Mucosa of descending colon (tissue), 3 donors: ENCODE results near the gene NFIA. TPM values are rescaled to one million over a fixed set of nuclear protein-coding genes. Genes with fewer than 3 reads are reported as not detected.

ENCODE experiments used
- ATAC-seq: fragments of 200-7000 bp; cut with Tn5 transposase; one replicate; pipeline ENCODE4 v1.9.1; 2020; ENCODE audit warnings: mild to moderate bottlenecking, moderate library complexity
- DNase-seq, 3 donors: peaks; one replicate each; pipeline ENCODE4 v3.0.0-alpha.2; 2020
- H3K36me3 ChIP-seq: fragments of 200-600 bp; one replicate; pipeline ENCODE4 v1.8.0; 2021; ENCODE audit warnings: low read depth, mild to moderate bottlenecking
- H3K4me1 ChIP-seq: fragments of 200-600 bp; one replicate; pipeline ENCODE4 v1.8.0; 2021; ENCODE audit warnings: low read depth, mild to moderate bottlenecking
- H3K4me3 ChIP-seq: fragments of 200-600 bp; one replicate; pipeline ENCODE4 v1.8.0; 2021; ENCODE audit warnings: mild to moderate bottlenecking
- H3K9me3 ChIP-seq: fragments of 200-600 bp; one replicate; pipeline ENCODE4 v1.8.0; 2021; ENCODE audit warnings: mild to moderate bottlenecking
- CTCF ChIP-seq: fragments of 200-600 bp; IDR thresholded peaks from one replicate; pipeline ENCODE4 v1.8.0; 2022; ENCODE audit warnings: antibody characterized with exemption, mild to moderate bottlenecking
- intact Hi-C, 2 donors: fragments of 100-400 bp; cut with DNase I in 1 of 2; cut with micrococcal nuclease in 1 of 2; formaldehyde crosslinking; loops; one replicate each; pipeline versions ENCODE4 v1.11.0 to v1.11.1; 2022; cut with DNase I, micrococcal nuclease
- total RNA-seq, 3 donors: library from RNA; stranded (reverse); fragmentation: NEBNext Ultra II Directional in 2 of 3; extraction: Animal tissue kit (Norgen Biotek cat#: 25700) in 2 of 3; gene quantifications; one replicate each; pipeline versions ENCODE4 v1.2.1 to v1.2.4, GENCODE V29; 2021 to 2023
- donor health status: DM: no; HTN: no; CAD: no; lungs with moderate emphysema.
- donor health status: DM: no; HTN: no; CAD: no.
- donor health status: DM: no; HTN: yes; CAD: no.

NFIA gene
- total RNA-seq, 3 donors from 2014 or later: 46.4 to 145 (median 51.1) TPM

GRCh38 chr1:61265665-61266064 is 183.3 kb downstream of the NFIA start:
- Histone ChIP-seq H3K4me1 (no peaks in the 10 kb centered on the region), H3K36me3 (no peaks in the 10 kb centered on the region), H3K4me3 (no peak overlapping the region), H3K9me3 (no peaks in the 10 kb centered on the region)
- no peak for DNase-seq
- TF ChIP-seq CTCF: no peak
- no peak for ATAC-seq
- intact Hi-C loops: no loop called here

- Histone ChIP-seq H3K4me3 (no peak overlapping the region), H3K4me1 (no peaks in the 10 kb centered on the region), H3K36me3 (no peaks in the 10 kb centered on the region), H3K9me3 (no peaks in the 10 kb centered on the region)
- no peak for DNase-seq
- intact Hi-C loops: no loop called here
- TF ChIP-seq CTCF: no peak
- ATAC-seq: no peak
These were observed 184.4 kb downstream of the NFIA start for GRCh38 chr1:61266738-61267137.

- H3K4me1 ChIP-seq: no peaks in the 10 kb centered on the region
- ATAC-seq: no peak
- DNase-seq: no peak
- no peaks in the 10 kb centered on the region for H3K9me3 ChIP-seq
- no peak for TF ChIP-seq CTCF
- H3K4me3 ChIP-seq: no peak overlapping the region
- intact Hi-C loops: no loop called here
- no peaks in the 10 kb centered on the region for H3K36me3 ChIP-seq
These were observed 186.3 kb downstream of the NFIA start for GRCh38 chr1:61268546-61269240.

GRCh38 chr1:61269602-61270001 is 187.2 kb downstream of the NFIA start:
- no peak for TF ChIP-seq CTCF
- ATAC-seq: no peak
- H3K4me1 ChIP-seq: no peaks in the 10 kb centered on the region

GRCh38 chr1:61270107-61270506 is 187.7 kb downstream of the NFIA start:
- DNase-seq (no peak), ATAC-seq (no peak)
- H3K9me3 ChIP-seq: no peaks in the 10 kb centered on the region
- no peak for TF ChIP-seq CTCF
- no peaks in the 10 kb centered on the region for H3K4me1 ChIP-seq
- intact Hi-C loops: no loop called here
- H3K4me3 ChIP-seq: no peak overlapping the region
- H3K36me3 ChIP-seq: no peaks in the 10 kb centered on the region

More at GRCh38 chr1:61269602-61270001, 187.2 kb downstream of the NFIA start:
- Histone ChIP-seq H3K4me3 (no peak overlapping the region), H3K9me3 (no peaks in the 10 kb centered on the region), H3K36me3 (no peaks in the 10 kb centered on the region)
- no peak for DNase-seq
- intact Hi-C loops: no loop called here
